Right lobe of liver (tissue), 4 donors: ENCODE data around the gene GPR183.

Experiments used
- CTCF ChIP-seq, 4 donors: fragments of 200-600 bp in 3 of 4; fragments of 450-650 bp in 1 of 4; IDR thresholded peaks; one replicate each; pipeline versions ENCODE4 v1.5.1 to v1.8.0; 2016 to 2022; ENCODE audit warnings: antibody characterized with exemption in 4 of 4, mild to moderate bottlenecking in 2 of 4
- POLR2A ChIP-seq: fragments of 450-650 bp; IDR thresholded peaks from one replicate; pipeline ENCODE4 v1.6.1; 2017; ENCODE audit warnings: antibody characterized with exemption, mild to moderate bottlenecking
- donor health status: DM: no; HTN: no; CAD: no.
- donor health status: DM: no; HTN: no; CAD: no.
- donor health status: DM: no; HTN: yes; CAD: no.

GRCh38 chr13:99356262-99357091 is 49.3 kb upstream of the GPR183 start:
- TF ChIP-seq POLR2A, result no peak
- TF ChIP-seq CTCF (IDR thresholded peaks at IDR 0.05), result no peak
